Measurements from ENCODE around the gene RGS6.

- TF ChIP-seq EZH2phosphoT487 (IDR thresholded peaks at IDR 0.05; ENCODE audit: insufficient read depth, low read depth) (no peak), EZH2 (IDR thresholded peaks at IDR 0.05; ENCODE audit: insufficient read depth, poor library complexity, severe bottlenecking) (no peak)
Observed at GRCh38 chr14:72549026-72549425, 616.8 kb downstream of the RGS6 start.
